ENCODE measurements around the gene BICRAL.
"Not testable (repeated sequence)": the region's sequence is repeated elsewhere in the genome, so short reads cannot be mapped to it uniquely, and the experiment has no call there.

Gene BICRAL

DNA sequence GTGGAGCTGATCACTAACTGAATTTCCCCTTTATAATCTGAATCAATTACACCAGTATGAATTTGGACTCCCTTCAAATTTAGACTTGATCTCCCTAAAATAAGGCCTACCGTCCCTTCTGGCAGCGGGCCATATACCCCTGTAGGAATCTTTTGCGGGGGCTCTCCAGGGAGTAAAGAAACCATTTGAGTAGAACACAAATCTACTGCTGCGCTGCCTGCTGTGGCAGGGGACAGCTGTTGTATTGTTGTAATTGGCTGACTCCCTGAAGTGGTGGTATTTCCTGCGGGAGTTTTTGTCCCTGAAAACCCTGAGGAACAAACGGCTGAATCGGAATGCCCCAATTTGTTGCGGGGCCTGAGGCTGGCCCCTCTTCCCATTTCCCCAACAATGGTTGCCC is 118.0 kb downstream of the BICRAL start:
- Histone ChIP-seq H3K4me1 (ENCODE audit: control insufficient read depth, insufficient read depth, low read length, unreplicated experiment) (peaks cover 5% of the 10 kb centered on the region), H3K4me3 (ENCODE audit: low read depth, low read length) (no peak overlapping the region), H3K79me2 (ENCODE audit: control insufficient read depth, insufficient read depth, low read length, unreplicated experiment) (no peaks in the 10 kb centered on the region), H3K27ac (ENCODE audit: low read depth, low read length) (no peak overlapping the region), H3K27me3 (ENCODE audit: insufficient read depth, low read length) (no peaks in the 10 kb centered on the region), H3K36me3 (ENCODE audit: insufficient read depth, low read length) (no peaks in the 10 kb centered on the region), H2AFZ (ENCODE audit: low read length, unreplicated experiment) (no peak overlapping the region)

- no peaks in the 10 kb centered on the region for H3K36me3 ChIP-seq (ENCODE audit: insufficient read depth, low read length)
- H3K4me3 ChIP-seq (ENCODE audit: low read depth, low read length): peak overlapping the region; percentile 26; the same call in 1 of the 2 replicates
- H3K4me1 ChIP-seq (ENCODE audit: control insufficient read depth, insufficient read depth, low read length, unreplicated experiment): peaks cover 5% of the 10 kb centered on the region
- no peaks in the 10 kb centered on the region for H3K27me3 ChIP-seq (ENCODE audit: insufficient read depth, low read length)
- no peak overlapping the region for H3K27ac ChIP-seq (ENCODE audit: low read depth, low read length)
- H3K79me2 ChIP-seq (ENCODE audit: control insufficient read depth, insufficient read depth, low read length, unreplicated experiment): no peaks in the 10 kb centered on the region
- peak overlapping the region; percentile 69 for H2AFZ ChIP-seq (ENCODE audit: low read length, unreplicated experiment)
Observed at GRCh38 chr6:42901538-42901957, 119.7 kb downstream of the BICRAL start.

- not testable (repeated sequence) for H3K79me2 ChIP-seq (ENCODE audit: control insufficient read depth, insufficient read depth, low read length, unreplicated experiment); H3K4me3 ChIP-seq (ENCODE audit: low read depth, low read length); H2AFZ ChIP-seq (ENCODE audit: low read length, unreplicated experiment); H3K27ac ChIP-seq (ENCODE audit: low read depth, low read length); H3K27me3 ChIP-seq (ENCODE audit: insufficient read depth, low read length); H3K36me3 ChIP-seq (ENCODE audit: insufficient read depth, low read length); H3K4me1 ChIP-seq (ENCODE audit: control insufficient read depth, insufficient read depth, low read length, unreplicated experiment)
Observed at GRCh38 chr6:42902429-42903263, 120.8 kb downstream of the BICRAL start.

DNA sequence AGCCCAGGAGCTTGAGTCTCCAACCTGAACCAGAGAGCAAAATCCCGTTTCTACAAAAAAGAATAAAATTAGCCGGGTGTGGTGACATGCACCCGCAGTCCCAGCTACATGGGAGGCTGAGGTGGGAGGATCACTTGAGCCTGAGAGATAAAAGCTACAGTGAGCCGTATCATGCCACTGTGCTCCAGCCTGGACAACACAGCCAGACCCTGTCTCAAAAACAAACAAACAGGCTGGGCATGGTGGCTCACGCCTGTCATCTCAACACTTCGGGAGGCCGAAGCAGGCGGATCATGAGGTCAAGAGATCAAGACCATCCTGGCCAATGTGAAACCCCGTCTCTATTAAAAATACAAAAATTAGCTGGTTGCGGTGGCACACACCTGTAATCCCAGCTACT is 122.6 kb downstream of the BICRAL start:
- no peak overlapping the region for H2AFZ ChIP-seq (ENCODE audit: low read length, unreplicated experiment)
- H3K4me3 ChIP-seq (ENCODE audit: low read depth, low read length): no peak overlapping the region
- H3K79me2 ChIP-seq (ENCODE audit: control insufficient read depth, insufficient read depth, low read length, unreplicated experiment): no peaks in the 10 kb centered on the region
- H3K36me3 ChIP-seq (ENCODE audit: insufficient read depth, low read length): no peaks in the 10 kb centered on the region
- no peak overlapping the region for H3K27ac ChIP-seq (ENCODE audit: low read depth, low read length)
- H3K4me1 ChIP-seq (ENCODE audit: control insufficient read depth, insufficient read depth, low read length, unreplicated experiment): peaks cover 5% of the 10 kb centered on the region
- H3K27me3 ChIP-seq (ENCODE audit: insufficient read depth, low read length): no peaks in the 10 kb centered on the region

- Histone ChIP-seq H3K4me1 (ENCODE audit: control insufficient read depth, insufficient read depth, low read length, unreplicated experiment) (no peaks in the 10 kb centered on the region), H3K36me3 (ENCODE audit: insufficient read depth, low read length) (no peaks in the 10 kb centered on the region), H3K27me3 (ENCODE audit: insufficient read depth, low read length) (peaks cover 11% of the 10 kb centered on the region), H2AFZ (ENCODE audit: low read length, unreplicated experiment) (no peak overlapping the region), H3K79me2 (ENCODE audit: control insufficient read depth, insufficient read depth, low read length, unreplicated experiment) (no peaks in the 10 kb centered on the region), H3K4me3 (ENCODE audit: low read depth, low read length) (no peak overlapping the region), H3K27ac (ENCODE audit: low read depth, low read length) (no peak overlapping the region)
Observed at GRCh38 chr6:42907336-42907735, 125.5 kb downstream of the BICRAL start.

GRCh38 chr6:42909835-42910234 is 128.0 kb downstream of the BICRAL start:
- Histone ChIP-seq H3K27me3 (ENCODE audit: insufficient read depth, low read length) (peaks cover 14% of the 10 kb centered on the region), H3K36me3 (ENCODE audit: insufficient read depth, low read length) (no peaks in the 10 kb centered on the region), H3K27ac (ENCODE audit: low read depth, low read length) (no peak overlapping the region), H2AFZ (ENCODE audit: low read length, unreplicated experiment) (no peak overlapping the region), H3K4me1 (ENCODE audit: control insufficient read depth, insufficient read depth, low read length, unreplicated experiment) (no peaks in the 10 kb centered on the region), H3K79me2 (ENCODE audit: control insufficient read depth, insufficient read depth, low read length, unreplicated experiment) (no peaks in the 10 kb centered on the region), H3K4me3 (ENCODE audit: low read depth, low read length) (no peak overlapping the region)

- no peak overlapping the region for H3K27ac ChIP-seq (ENCODE audit: low read depth, low read length)
- H3K79me2 ChIP-seq (ENCODE audit: control insufficient read depth, insufficient read depth, low read length, unreplicated experiment): no peaks in the 10 kb centered on the region
- H3K4me3 ChIP-seq (ENCODE audit: low read depth, low read length): peak overlapping the region; percentile 49; the same call in 1 of the 2 replicates
- H3K4me1 ChIP-seq (ENCODE audit: control insufficient read depth, insufficient read depth, low read length, unreplicated experiment): no peaks in the 10 kb centered on the region
- H3K36me3 ChIP-seq (ENCODE audit: insufficient read depth, low read length): no peaks in the 10 kb centered on the region
- H2AFZ ChIP-seq (ENCODE audit: low read length, unreplicated experiment): peak overlapping the region; percentile 60
- H3K27me3 ChIP-seq (ENCODE audit: insufficient read depth, low read length): peaks cover 14% of the 10 kb centered on the region
Observed at GRCh38 chr6:42911171-42912021, 129.5 kb downstream of the BICRAL start.

- no peak overlapping the region for H3K4me3 ChIP-seq (ENCODE audit: low read depth, low read length)
- H3K4me1 ChIP-seq (ENCODE audit: control insufficient read depth, insufficient read depth, low read length, unreplicated experiment): no peaks in the 10 kb centered on the region
- no peaks in the 10 kb centered on the region for H3K79me2 ChIP-seq (ENCODE audit: control insufficient read depth, insufficient read depth, low read length, unreplicated experiment)
- no peaks in the 10 kb centered on the region for H3K36me3 ChIP-seq (ENCODE audit: insufficient read depth, low read length)
- H3K27me3 ChIP-seq (ENCODE audit: insufficient read depth, low read length): peaks cover 14% of the 10 kb centered on the region
- no peak overlapping the region for H3K27ac ChIP-seq (ENCODE audit: low read depth, low read length)
- H2AFZ ChIP-seq (ENCODE audit: low read length, unreplicated experiment): no peak overlapping the region
Observed at GRCh38 chr6:42914546-42914945, 132.7 kb downstream of the BICRAL start.

- no peak within 1 kb of the TSS for H3K27ac ChIP-seq (ENCODE audit: low read depth, low read length)
- H2AFZ ChIP-seq (ENCODE audit: low read length, unreplicated experiment): no peak within 1 kb of the TSS
- H3K4me1 ChIP-seq (ENCODE audit: control insufficient read depth, insufficient read depth, low read length, unreplicated experiment): peaks cover 4% of the 10 kb centered on the region
- no peaks in the 10 kb centered on the region for H3K79me2 ChIP-seq (ENCODE audit: control insufficient read depth, insufficient read depth, low read length, unreplicated experiment)
- H3K4me3 ChIP-seq (ENCODE audit: low read depth, low read length): no peak within 1 kb of the TSS
- H3K27me3 ChIP-seq (ENCODE audit: insufficient read depth, low read length): peaks cover 14% of the 10 kb centered on the region
- no peaks in the 10 kb centered on the region for H3K36me3 ChIP-seq (ENCODE audit: insufficient read depth, low read length)
Observed at GRCh38 chr6:42915732-42916131, 133.9 kb downstream of the BICRAL start, which contains the start of gene PTCRA. PTCRA (plus strand) TSS chr6:42916053; CDS start chr6:42916070, 17 bp downstream.

DNA sequence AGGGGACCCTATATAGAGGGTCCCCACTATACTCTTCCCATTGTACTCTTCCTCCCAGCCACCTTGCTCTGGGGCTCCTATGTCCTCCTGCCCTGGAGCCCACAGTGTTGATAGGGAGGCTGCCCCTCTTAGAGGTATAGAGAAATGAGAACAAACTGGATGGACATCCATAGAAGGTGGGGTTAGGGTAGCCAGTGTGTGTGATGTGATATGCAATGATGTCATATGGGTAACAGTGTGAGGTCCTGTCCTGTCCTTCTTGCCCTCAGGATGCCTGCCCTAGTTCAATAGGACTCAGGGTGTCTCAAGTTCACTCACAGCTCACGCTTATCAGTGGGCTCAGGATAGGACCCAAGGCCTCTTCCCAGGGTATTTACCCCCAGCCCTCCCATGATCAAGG is 134.4 kb downstream of the BICRAL start:
- peaks cover 4% of the 10 kb centered on the region for H3K4me1 ChIP-seq (ENCODE audit: control insufficient read depth, insufficient read depth, low read length, unreplicated experiment)
- H3K27me3 ChIP-seq (ENCODE audit: insufficient read depth, low read length): peaks cover 11% of the 10 kb centered on the region
- no peak overlapping the region for H3K4me3 ChIP-seq (ENCODE audit: low read depth, low read length)
- no peak overlapping the region for H3K27ac ChIP-seq (ENCODE audit: low read depth, low read length)
- no peaks in the 10 kb centered on the region for H3K36me3 ChIP-seq (ENCODE audit: insufficient read depth, low read length)
- H3K79me2 ChIP-seq (ENCODE audit: control insufficient read depth, insufficient read depth, low read length, unreplicated experiment): no peaks in the 10 kb centered on the region
- no peak overlapping the region for H2AFZ ChIP-seq (ENCODE audit: low read length, unreplicated experiment)

Data from ACC112 (cell line).